GM21381 (cell line): ENCODE measurements around the gene LTB.

Source experiments
- ATAC-seq: cut with Tn5 transposase; IDR thresholded peaks from one replicate; pipeline ENCODE4 v1.9.1; 2021; ENCODE audit warnings: mild to moderate bottlenecking, moderate library complexity; ENCODE audit not compliant: unreplicated experiment

The LTB gene, protein sequence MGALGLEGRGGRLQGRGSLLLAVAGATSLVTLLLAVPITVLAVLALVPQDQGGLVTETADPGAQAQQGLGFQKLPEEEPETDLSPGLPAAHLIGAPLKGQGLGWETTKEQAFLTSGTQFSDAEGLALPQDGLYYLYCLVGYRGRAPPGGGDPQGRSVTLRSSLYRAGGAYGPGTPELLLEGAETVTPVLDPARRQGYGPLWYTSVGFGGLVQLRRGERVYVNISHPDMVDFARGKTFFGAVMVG

GRCh38 chr6:31582230-31582643, at the start of gene LTB:
Gene LTB (minus strand): TSS chr6:31582424. CDS start chr6:31582417, 7 bp downstream.
- no peak for ATAC-seq

- no peak for ATAC-seq
These were observed 49.6 kb upstream of the LTB start for GRCh38 chr6:31631681-31632278.

GRCh38 chr6:31631209-31631608, 49.0 kb upstream of the LTB start:
- ATAC-seq, result no peak

DNA sequence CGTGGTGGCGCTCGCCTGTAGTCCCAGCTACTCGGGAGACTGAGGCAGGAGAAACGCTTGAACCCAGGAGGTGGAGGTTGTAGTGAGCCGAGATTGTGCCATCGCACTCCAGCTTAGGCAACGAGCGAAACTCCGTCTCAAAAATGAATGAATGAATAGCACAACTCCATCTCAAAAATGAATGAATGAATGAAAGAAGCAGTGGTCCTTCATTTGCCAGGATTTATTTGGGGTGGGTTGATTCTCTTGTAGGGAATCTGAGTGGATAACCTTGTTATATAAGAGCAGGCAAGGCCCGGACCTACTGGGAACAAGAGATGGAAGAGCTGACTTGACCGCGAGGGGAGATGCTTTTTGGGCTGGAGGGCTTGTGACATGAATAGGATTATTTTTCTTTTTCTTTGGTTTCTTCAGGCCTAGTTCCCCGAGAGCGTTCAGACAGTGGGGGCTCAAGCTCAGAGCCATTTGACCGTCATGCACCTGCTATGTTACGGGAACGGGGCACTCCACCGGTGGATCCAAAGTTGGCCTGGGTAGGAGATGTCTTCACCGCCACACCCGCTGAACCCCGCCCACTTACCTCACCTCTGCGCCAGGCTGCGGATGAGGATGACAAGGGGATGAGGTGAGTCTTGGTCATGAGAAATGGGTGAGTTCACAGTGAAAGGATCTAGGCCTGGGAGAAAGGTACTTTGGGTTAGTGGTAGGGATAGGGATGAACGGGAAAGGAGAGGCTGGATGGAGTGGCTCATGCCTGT, 48.1 kb upstream of the LTB start:
- ATAC-seq, result no peak

- no peak for ATAC-seq
These were observed 46.8 kb upstream of the LTB start for GRCh38 chr6:31629014-31629413.

- ATAC-seq, result no peak
These were observed 45.6 kb upstream of the LTB start for GRCh38 chr6:31627690-31628287.

DNA sequence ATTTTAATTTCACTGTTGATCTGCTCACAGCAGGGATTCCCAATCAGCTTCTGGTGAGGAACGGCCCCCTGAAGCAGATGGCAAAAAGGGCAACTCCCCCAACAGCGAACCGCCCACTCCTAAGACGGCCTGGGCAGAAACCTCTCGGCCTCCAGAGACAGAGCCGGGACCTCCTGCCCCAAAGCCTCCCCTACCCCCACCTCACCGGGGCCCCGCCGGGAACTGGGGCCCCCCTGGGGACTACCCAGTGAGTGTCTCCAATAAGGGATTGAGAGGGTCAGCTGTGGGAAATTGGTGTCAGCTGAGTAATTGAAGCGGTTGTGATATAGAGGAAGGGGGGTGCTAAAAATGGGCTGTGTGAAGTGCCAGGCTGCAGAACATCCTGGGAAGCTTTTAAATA, 44.7 kb upstream of the LTB start:
- ATAC-seq, result no peak

GRCh38 chr6:31624070-31624469, 41.8 kb upstream of the LTB start:
- no peak for ATAC-seq

- ATAC-seq, result no peak
These were observed 40.5 kb upstream of the LTB start for GRCh38 chr6:31622684-31623091.

DNA sequence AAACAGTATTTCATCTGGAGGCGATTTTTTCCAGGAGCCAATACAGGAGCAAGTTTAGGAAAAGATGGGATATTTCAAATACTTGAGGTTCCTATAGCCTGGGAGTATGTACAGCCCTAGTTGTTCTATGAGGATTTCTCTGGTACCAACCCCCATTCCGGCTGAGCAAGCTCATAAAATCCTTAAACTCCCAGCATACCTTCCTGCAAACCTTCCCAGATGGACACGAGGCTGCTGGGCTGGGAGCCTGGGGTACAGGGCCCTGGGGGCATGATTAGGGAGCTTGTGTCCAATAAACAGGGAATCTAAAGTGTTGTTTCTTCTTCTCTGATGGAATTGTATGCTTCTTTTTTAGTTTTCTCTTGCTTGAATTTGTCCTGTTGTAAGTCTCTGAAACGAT, 39.8 kb upstream of the LTB start:
- no peak for ATAC-seq

GRCh38 chr6:31621320-31621939, 39.2 kb upstream of the LTB start:
- no peak for ATAC-seq

DNA sequence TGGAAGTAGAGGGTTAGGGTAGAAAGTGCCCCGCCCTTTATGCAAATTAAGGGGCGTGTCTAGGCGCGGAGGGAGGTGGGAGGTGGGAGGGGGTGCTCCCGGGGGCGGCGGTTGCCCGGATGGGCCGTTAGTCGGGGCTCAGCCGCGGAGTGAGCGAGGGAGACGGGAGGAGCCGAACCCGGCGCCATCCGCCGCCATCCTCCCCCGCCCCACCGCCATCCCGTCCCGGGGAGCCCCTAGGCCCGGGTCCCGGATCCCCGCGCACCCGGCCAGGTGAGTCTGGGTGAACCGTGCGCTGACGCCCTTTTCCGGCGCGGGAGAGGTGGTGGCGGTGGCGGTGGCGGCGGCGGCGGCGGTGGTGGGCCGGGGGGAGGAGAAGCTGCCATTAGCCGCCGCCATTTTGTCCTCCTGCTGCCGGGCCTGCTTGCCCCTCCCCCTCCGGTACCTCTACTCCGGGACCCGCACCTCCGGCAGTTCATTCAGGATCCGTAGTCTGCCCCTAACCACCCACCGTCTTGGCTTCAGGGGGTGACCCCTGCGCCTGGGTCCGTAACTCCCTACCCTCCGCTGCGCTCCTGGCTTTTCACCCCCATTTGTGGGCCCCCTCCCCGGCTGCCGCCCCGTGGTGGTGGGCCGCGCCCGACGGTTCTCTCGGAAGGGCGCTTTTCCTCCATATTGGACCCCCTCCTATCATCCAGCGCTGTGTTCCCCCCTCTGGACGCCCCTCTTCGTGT, 38.5 kb upstream of the LTB start, which contains the start of gene PRRC2A:
PRRC2A (plus strand) TSS at position 130 of the 734 bp plus-strand sequence. CDS start 2,075 bp downstream, outside the sequence.
- ATAC-seq, result peak; percentile 50

GRCh38 chr6:31619805-31620585, 37.8 kb upstream of the LTB start:
- peak; percentile 80 for ATAC-seq

DNA sequence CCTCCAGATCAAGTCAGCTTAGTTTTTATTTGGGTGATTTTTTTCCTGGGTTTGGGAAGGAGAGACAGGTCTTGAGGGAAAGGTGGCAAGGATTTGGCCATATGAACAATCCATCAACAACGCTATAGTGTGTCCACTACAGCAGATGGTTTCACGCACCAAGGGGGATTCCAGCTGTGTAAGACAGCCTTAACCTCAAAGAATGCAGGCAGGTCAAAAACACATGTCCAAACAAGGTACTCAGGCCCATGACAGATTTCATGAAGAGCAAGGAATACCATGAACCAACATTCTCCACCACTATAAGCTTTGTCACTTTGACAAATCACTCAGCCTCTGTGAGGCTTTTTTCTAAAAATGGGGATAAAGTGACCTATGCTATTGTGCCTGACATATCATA, 34.8 kb upstream of the LTB start:
- no peak for ATAC-seq

- ATAC-seq, result no peak
These were observed 33.5 kb upstream of the LTB start for GRCh38 chr6:31615748-31616147.

- no peak for ATAC-seq
These were observed 32.7 kb upstream of the LTB start, which contains the start of gene AIF1 for GRCh38 chr6:31614684-31615578. Gene AIF1 (plus strand): TSS chr6:31615234. CDS start chr6:31615330, 96 bp downstream.

- no peak for ATAC-seq
These were observed 31.9 kb upstream of the LTB start for GRCh38 chr6:31614075-31614619.

- ATAC-seq, result no peak
These were observed 28.7 kb upstream of the LTB start for GRCh38 chr6:31610968-31611367.
